Subcutaneous abdominal adipose tissue (tissue), 5 donors: ENCODE measurements around the gene NOS1.

Source experiments
- H3K27ac ChIP-seq: one replicate; pipeline ENCODE4 v1.7.0; 2013; ENCODE audit warnings: low read depth, mild to moderate bottlenecking, inconsistent platforms, low read length, moderate library complexity
- H3K27me3 ChIP-seq, 5 donors: one replicate each; pipeline ENCODE4 v1.7.0; 2013; ENCODE audit warnings: low read length in 5 of 5, inconsistent platforms in 1 of 5; ENCODE audit not compliant: control insufficient read depth in 5 of 5, insufficient read depth in 4 of 5
- H3K36me3 ChIP-seq, 5 donors: one replicate each; pipeline ENCODE4 v1.7.0; 2013; ENCODE audit warnings: low read length in 5 of 5; ENCODE audit not compliant: control insufficient read depth in 5 of 5, insufficient read depth in 5 of 5
- H3K4me1 ChIP-seq, 5 donors: one replicate each; pipeline ENCODE4 v1.7.0; 2013; ENCODE audit warnings: low read length in 5 of 5, mild to moderate bottlenecking in 3 of 5, moderate library complexity in 1 of 5; ENCODE audit not compliant: control insufficient read depth in 5 of 5, insufficient read depth in 5 of 5
- H3K4me3 ChIP-seq, 5 donors: one replicate each; pipeline ENCODE4 v1.7.0; 2013; ENCODE audit warnings: low read length in 5 of 5, low read depth in 1 of 5
- H3K9ac ChIP-seq, 5 donors: one replicate each; pipeline ENCODE4 v1.7.0; 2013; ENCODE audit warnings: low read length in 5 of 5, mild to moderate bottlenecking in 4 of 5, moderate library complexity in 3 of 5
- H3K9me3 ChIP-seq, 5 donors: one replicate each; pipeline ENCODE4 v1.7.0; 2013; ENCODE audit warnings: low read length in 5 of 5; ENCODE audit not compliant: control insufficient read depth in 5 of 5
- donor health status: healthy.
- donor health status: healthy.
- donor health status: healthy.
- donor health status: healthy.
- donor health status: healthy.

Gene NOS1

DNA sequence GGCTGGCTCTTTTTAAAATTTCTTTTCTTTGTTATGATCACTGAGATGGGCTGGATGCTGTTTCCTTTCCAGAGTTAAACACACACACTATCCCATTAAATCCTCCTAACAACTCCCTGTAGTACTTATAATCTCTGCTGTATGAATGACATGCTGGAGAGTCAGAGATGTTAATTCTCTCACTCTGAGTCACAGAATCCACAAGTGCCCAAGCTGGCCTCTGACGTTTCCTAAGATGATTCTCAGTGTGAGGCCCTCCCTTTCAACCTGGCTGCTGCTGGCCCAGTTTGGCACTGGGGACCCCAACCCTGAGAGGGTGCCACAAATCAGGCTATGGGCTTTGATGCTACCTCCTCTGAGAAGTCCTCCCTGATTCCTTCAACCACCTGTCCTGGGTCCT, 5.4 kb downstream of the NOS1 start:
- Histone ChIP-seq H3K27me3 (peaks cover 26 to 40% (median 35%) of the 10 kb centered on the region in 5 donors), H3K9ac (no peak overlapping the region), H3K36me3 (no peaks in the 10 kb centered on the region)

DNA sequence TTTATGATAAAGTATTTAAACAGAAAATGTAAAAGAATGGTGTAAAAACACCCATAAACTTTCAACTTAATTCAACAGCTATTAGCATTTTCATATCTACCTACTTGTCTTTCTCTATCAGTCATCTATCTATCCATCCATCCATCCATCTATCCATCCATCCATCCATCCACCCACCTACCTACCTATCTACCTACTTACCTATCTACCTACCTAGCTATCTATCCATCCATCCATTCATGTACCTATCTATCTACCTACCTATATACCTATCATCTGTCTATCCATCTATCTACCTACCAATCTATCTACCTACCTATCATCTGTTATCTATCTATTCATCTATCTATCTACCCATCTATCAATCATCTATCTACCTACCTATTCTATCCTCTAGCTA, 8.5 kb downstream of the NOS1 start:
- Histone ChIP-seq H3K36me3 (no peaks in the 10 kb centered on the region), H3K27me3 (peaks cover 0 to 16% (median 7%) of the 10 kb centered on the region in 5 donors), H3K9ac (no peak overlapping the region), H3K9me3 (no peaks in the 10 kb centered on the region), H3K4me3 (no peak overlapping the region), H3K27ac (no peak overlapping the region), H3K4me1 (no peaks in the 10 kb centered on the region)

More for the DNA sequence above, 5.4 kb downstream of the NOS1 start:
- Histone ChIP-seq H3K27ac (no peak overlapping the region), H3K4me3 (no peak overlapping the region), H3K4me1 (no peaks in the 10 kb centered on the region), H3K9me3 (no peaks in the 10 kb centered on the region)

DNA sequence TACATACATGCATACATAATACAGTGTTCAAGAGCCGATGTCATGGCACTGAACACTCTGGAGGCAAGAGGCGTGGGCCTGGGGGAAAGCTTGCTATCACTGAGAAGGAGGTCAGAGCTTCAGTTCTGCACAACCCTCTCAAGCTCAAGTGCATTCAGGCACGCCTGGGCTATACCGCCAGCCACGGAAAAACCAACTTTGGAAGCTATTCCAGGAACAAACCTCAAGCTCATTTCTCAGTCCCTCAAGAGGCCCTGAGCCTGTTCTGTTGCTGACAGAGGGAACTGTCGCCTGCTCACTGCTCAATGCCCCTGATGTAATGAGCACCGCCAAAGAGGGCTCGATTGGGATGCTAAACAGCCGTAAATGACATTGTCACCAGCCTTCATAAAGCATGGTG, 9.2 kb downstream of the NOS1 start:
- H3K27ac ChIP-seq, result no peak overlapping the region
- no peaks in the 10 kb centered on the region for H3K36me3 ChIP-seq
- H3K9me3 ChIP-seq, result no peaks in the 10 kb centered on the region
- no peaks in the 10 kb centered on the region for H3K4me1 ChIP-seq
- no peak overlapping the region for H3K4me3 ChIP-seq
- H3K27me3 ChIP-seq, result peaks cover 0 to 14% (median 4%) of the 10 kb centered on the region in 5 donors
- H3K9ac ChIP-seq, result no peak overlapping the region

DNA sequence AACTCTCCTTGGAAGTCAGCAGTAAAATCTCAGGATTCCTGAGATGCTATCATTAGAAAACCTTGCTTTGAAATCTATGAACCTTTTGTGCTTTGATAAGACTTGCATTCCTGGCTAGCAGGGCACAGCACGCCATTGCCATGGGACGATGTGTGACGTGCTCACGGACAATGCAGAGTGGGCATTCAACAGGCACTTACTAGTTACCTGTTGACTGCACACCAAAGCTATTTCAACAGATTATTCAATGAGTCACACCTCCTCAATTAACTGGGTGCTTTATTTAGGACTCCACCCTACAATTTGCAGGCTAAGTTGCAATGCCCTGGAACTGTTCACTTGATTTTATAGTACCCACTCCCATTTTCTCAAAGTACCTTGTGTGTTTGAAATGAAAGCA, 11.3 kb downstream of the NOS1 start:
- H3K9ac ChIP-seq, result no peak overlapping the region
- H3K9me3 ChIP-seq, result no peaks in the 10 kb centered on the region
- no peaks in the 10 kb centered on the region for H3K4me1 ChIP-seq
- H3K27ac ChIP-seq, result no peak overlapping the region
- no peaks in the 10 kb centered on the region for H3K36me3 ChIP-seq
- H3K4me3 ChIP-seq, result no peak overlapping the region
- H3K27me3 ChIP-seq, result peaks cover 0 to 9% (median 0%) of the 10 kb centered on the region in 5 donors

DNA sequence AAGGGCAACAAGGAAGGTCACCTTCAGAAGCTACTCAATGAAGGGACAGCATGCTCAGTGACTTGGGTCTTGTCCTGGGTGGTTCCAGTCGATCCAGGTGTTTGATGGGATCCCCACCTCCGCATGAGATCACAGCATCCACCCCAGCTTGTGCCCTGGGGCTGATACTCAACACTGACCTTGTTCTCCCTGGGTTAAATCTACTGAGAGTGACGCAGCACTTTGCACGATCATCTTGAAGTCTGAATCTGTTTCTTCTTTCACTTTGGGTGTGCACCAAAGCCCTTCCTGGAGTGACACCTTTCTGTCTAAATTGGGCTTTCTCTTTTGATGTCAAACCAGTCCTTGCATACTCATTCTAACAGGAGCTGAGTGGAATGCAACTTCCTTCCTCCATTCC, 13.8 kb downstream of the NOS1 start:
- Histone ChIP-seq H3K4me1 (no peaks in the 10 kb centered on the region), H3K27ac (no peak overlapping the region), H3K36me3 (no peaks in the 10 kb centered on the region), H3K9me3 (peaks cover 0 to 7% (median 6%) of the 10 kb centered on the region in 5 donors), H3K4me3 (no peak overlapping the region), H3K27me3 (peaks cover 0 to 9% (median 0%) of the 10 kb centered on the region in 5 donors), H3K9ac (no peak overlapping the region)

DNA sequence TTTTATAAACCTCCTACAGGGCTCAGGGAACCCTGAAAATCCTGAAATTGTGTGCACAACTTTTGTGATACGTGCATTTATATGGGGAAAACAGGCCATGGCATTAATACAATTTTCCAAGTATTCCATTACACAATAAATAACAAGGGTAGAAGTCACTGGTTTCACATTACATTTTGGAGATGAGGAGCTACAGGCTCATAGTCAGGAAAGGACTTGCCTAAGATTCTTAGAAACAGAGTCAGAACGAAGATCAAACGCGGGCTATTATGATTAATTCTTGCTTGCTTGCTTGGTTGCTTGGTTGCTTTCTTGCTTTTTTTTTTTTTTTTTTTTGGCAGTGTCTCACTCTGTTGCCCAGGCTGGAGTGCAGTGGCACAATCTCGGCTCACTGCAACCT, 16.7 kb downstream of the NOS1 start:
- Histone ChIP-seq H3K36me3 (no peaks in the 10 kb centered on the region), H3K9ac (no peak overlapping the region), H3K9me3 (peaks cover 0 to 7% (median 6%) of the 10 kb centered on the region in 5 donors), H3K4me3 (no peak overlapping the region), H3K27me3 (peaks cover 0 to 8% (median 5%) of the 10 kb centered on the region in 5 donors), H3K27ac (no peak overlapping the region), H3K4me1 (no peaks in the 10 kb centered on the region)

DNA sequence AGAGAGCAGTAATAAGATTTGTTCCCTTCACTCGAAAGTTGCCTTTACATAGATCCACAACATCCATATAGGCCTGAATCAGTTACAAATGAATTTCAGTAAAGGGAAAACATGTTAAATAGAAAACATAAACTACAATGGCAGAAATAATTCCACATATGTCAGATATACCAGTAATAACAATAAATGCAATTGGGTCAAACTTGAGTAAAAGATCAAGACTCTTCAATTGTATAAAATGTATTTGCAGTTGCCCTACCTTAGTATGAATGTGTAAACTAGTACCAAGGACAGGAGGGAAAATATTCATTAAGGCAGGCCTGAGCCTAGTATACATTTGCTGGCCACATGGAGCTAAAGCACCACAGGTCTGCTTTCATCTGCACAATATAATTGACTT, 17.6 kb downstream of the NOS1 start:
- Histone ChIP-seq H3K4me3 (no peak overlapping the region), H3K4me1 (no peaks in the 10 kb centered on the region), H3K27me3 (peaks cover 0 to 9% (median 5%) of the 10 kb centered on the region in 5 donors), H3K9me3 (peaks cover 0 to 7% (median 6%) of the 10 kb centered on the region in 5 donors), H3K9ac (no peak overlapping the region), H3K27ac (no peak overlapping the region), H3K36me3 (no peaks in the 10 kb centered on the region)

DNA sequence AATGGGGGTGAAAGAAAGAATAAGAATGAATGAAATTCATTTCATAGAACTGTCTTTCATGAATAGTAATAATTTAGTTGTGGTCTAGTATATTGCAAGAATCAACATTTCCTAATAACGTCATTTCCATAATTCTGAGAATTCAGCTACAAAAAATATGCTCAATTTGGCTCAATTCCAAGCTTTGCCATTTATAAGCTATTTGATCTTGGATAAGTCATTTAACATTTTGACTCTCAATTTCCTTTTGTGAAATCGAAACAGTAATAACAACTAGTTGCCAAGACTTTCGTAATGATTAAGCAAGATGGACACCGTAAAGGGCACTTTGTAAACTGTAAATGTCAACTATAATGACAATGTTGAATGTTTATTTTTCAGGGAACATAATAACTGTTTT, 18.1 kb downstream of the NOS1 start:
- H3K4me3 ChIP-seq, result no peak overlapping the region
- no peak overlapping the region for H3K9ac ChIP-seq

DNA sequence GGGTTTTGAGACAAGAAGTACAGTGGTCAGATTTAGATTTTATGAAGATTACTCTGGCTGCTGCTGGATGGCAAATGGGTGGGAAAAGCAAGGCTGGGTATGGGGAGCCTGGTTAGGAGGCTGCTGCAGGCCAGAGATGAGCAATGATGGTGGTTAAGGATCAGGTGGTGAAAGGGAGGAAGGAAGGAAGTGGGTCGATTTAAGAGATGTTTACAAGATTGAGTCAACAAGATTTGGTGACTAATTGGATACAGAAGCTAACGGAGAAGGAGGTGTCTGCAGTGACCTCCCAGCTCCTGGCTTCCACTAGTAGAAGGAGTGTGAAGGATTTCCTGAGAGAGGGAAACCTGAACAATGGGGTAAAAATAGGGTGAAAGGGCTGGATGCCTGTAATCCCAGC, 18.7 kb downstream of the NOS1 start:
- H3K9ac ChIP-seq, result no peak overlapping the region
- no peaks in the 10 kb centered on the region for H3K4me1 ChIP-seq
- H3K27me3 ChIP-seq, result peaks cover 0 to 14% (median 5%) of the 10 kb centered on the region in 5 donors
- no peaks in the 10 kb centered on the region for H3K36me3 ChIP-seq
- H3K27ac ChIP-seq, result no peak overlapping the region
- peaks cover 0 to 7% (median 6%) of the 10 kb centered on the region in 5 donors for H3K9me3 ChIP-seq
- no peak overlapping the region for H3K4me3 ChIP-seq

More for the DNA sequence above, 18.1 kb downstream of the NOS1 start:
- Histone ChIP-seq H3K27me3 (peaks cover 0 to 12% (median 5%) of the 10 kb centered on the region in 5 donors), H3K36me3 (no peaks in the 10 kb centered on the region), H3K4me1 (no peaks in the 10 kb centered on the region), H3K9me3 (peaks cover 0 to 7% (median 6%) of the 10 kb centered on the region in 5 donors), H3K27ac (no peak overlapping the region)

DNA sequence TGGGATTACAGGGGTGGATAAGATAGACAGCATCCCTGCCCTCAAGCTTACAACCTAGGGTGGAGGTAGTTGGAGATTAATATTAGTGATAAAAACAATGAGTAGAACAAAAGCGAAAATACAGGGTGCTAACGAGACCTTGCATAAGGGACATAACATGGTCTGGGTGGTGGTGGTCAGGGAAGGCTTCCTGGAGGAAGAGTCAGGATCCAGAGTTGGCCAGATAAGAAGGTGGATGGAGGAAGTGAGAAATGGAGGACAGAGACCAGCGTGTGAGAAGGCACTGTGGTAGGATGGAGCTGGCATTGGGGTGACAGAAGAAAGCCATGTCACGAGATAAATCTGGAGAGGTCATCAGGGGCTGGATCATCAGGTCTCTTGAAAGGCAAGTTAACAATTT, 19.2 kb downstream of the NOS1 start:
- Histone ChIP-seq H3K4me1 (no peaks in the 10 kb centered on the region), H3K9me3 (peaks cover 0 to 7% (median 6%) of the 10 kb centered on the region in 5 donors), H3K27ac (no peak overlapping the region), H3K36me3 (no peaks in the 10 kb centered on the region), H3K4me3 (no peak overlapping the region), H3K9ac (no peak overlapping the region), H3K27me3 (peaks cover 0 to 12% (median 5%) of the 10 kb centered on the region in 5 donors)
